ENCODE data around the gene PSME3IP1. TPM values are rescaled to one million over a fixed set of nuclear protein-coding genes. Genes with fewer than 3 reads are reported as not detected.
"Not testable (repeated sequence)": the region's sequence is repeated elsewhere in the genome, so short reads cannot be mapped to it uniquely, and the experiment has no call there.

PSME3IP1 gene
- total RNA-seq, 1 donor from 2014 or later = 102 TPM

DNA sequence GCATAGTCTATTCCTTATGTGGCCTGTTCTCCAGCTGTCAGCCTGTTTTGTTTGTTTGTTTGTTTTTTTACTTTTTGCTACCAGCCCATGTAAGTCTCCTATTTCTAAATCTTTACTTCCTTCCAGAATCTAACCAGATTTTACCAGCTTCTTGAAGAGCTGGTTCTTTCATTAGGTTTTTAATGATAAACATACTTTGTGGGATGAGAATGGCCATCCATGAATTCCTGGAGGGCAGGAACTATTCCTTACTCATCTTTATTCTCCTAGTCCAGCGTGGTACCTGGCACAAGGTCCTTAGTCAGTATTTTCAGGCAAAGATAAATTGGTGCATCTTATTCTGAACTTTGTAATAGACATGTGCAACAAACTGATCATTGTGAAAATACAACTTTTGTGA lies 17.6 kb upstream of the PSME3IP1 start:
- Mint-ChIP-seq H3K36me3 (ENCODE audit: low read depth) (peaks cover 28% of the 10 kb centered on the region), H3K4me3 (no peak overlapping the region), H3K27me3 (ENCODE audit: low read depth) (no peaks in the 10 kb centered on the region), H3K9me3 (peaks cover 3% of the 10 kb centered on the region), H3K4me1 (peaks cover 4% of the 10 kb centered on the region), H3K27ac (ENCODE audit: unreplicated experiment) (no peak overlapping the region)
- TF ChIP-seq, protein P1, sequence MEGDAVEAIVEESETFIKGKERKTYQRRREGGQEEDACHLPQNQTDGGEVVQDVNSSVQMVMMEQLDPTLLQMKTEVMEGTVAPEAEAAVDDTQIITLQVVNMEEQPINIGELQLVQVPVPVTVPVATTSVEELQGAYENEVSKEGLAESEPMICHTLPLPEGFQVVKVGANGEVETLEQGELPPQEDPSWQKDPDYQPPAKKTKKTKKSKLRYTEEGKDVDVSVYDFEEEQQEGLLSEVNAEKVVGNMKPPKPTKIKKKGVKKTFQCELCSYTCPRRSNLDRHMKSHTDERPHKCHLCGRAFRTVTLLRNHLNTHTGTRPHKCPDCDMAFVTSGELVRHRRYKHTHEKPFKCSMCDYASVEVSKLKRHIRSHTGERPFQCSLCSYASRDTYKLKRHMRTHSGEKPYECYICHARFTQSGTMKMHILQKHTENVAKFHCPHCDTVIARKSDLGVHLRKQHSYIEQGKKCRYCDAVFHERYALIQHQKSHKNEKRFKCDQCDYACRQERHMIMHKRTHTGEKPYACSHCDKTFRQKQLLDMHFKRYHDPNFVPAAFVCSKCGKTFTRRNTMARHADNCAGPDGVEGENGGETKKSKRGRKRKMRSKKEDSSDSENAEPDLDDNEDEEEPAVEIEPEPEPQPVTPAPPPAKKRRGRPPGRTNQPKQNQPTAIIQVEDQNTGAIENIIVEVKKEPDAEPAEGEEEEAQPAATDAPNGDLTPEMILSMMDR (conservative IDR thresholded peaks at IDR 0.05) = no peak
- no peak for DNase-seq (ENCODE audit: low read depth, low spot score)

DNA sequence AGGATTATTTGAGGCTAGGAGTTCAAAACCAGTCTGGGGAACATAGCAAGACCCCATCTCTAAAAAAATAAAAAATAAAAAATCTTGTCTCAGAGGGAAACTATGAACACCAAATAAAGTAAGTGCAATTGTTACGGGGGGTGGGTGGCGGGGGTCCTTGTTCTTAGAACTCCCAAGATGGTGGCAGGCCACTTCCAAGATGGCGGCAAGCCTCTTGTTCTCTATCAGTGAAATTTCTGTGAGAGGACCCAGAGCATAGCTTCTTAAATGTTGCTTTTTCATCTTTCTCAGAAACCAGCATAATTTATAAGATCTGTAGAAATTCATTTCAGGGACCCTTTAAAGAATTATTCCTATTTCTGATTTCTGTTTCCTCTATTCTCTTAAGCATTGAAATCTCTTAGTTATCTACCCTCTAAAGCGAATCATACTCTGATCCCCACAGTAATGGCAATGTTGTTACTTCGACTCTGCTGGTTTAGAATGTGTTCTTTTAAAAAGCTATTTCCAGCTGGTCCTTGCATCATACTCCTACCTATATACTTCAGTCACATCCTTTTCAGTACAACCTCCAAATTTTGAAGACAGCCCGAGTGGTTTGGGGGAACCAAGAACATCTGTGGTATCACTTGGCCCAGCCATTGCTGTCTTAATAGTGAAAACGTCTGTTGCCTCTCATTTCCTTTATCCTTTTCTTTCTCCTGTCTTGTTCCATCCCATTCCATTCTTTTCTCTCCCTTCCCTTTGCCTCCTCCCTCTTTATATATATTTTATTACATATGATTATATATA lies 16.5 kb upstream of the PSME3IP1 start:
- H3K9me3 Mint-ChIP-seq = peaks cover 3% of the 10 kb centered on the region
- TF ChIP-seq, protein P1 (conservative IDR thresholded peaks at IDR 0.05) = no peak
- peaks cover 4% of the 10 kb centered on the region for H3K4me1 Mint-ChIP-seq
- H3K27me3 Mint-ChIP-seq (ENCODE audit: low read depth) = no peaks in the 10 kb centered on the region
- no peak overlapping the region for H3K4me3 Mint-ChIP-seq
- peaks cover 26% of the 10 kb centered on the region for H3K36me3 Mint-ChIP-seq (ENCODE audit: low read depth)
- H3K27ac Mint-ChIP-seq (ENCODE audit: unreplicated experiment) = no peak overlapping the region
- DNase-seq (ENCODE audit: low read depth, low spot score) = no peak

DNA sequence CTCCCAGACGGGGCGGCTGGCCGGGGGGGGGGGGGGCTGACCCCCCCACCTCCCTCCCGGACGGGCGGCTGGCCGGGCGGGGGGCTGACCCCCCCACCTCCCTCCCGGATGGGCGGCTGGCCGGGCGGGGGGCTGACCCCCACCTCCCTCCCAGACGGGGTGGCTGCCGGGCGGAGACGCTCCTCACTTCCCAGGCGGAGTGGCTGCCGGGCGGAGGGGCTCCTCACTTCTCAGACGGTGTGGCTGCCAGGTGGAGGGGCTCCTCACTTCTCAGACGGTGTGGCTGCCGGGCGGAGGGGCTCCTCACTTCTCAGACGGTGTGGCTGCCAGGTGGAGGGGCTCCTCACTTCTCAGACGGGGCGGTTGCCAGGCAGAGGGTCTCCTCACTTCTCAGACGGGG lies 15.1 kb upstream of the PSME3IP1 start:
- H3K27me3 Mint-ChIP-seq (ENCODE audit: low read depth) = not testable (repeated sequence)
- H3K36me3 Mint-ChIP-seq (ENCODE audit: low read depth) = peaks cover 26% of the 10 kb centered on the region

DNA sequence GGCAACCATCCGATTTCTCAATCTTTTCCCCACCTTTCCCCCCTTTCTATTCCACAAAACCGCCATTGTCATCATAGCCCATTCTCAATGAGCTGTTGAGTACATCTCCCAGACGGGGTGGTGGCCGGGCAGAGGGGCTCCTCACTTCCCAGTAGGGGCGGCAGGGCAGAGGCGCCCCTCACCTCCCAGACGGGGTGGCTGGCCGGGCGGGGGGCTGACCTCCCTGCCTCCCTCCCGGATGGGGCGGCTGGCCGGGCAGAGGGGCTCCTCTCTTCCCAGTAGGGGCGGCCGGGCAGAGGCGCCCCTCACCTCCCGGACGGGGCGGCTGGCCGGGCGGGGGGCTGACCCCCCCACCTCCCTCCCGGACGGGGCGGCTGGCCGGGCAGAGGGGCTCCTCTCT lies 14.5 kb upstream of the PSME3IP1 start:
- not testable (repeated sequence) for H3K27ac Mint-ChIP-seq (ENCODE audit: unreplicated experiment)

More for the DNA sequence above, 15.1 kb upstream of the PSME3IP1 start:
- not testable (repeated sequence) for DNase-seq (ENCODE audit: low read depth, low spot score); H3K27ac Mint-ChIP-seq (ENCODE audit: unreplicated experiment); H3K9me3 Mint-ChIP-seq; H3K4me3 Mint-ChIP-seq
- H3K4me1 Mint-ChIP-seq = peaks cover 18% of the 10 kb centered on the region

DNA sequence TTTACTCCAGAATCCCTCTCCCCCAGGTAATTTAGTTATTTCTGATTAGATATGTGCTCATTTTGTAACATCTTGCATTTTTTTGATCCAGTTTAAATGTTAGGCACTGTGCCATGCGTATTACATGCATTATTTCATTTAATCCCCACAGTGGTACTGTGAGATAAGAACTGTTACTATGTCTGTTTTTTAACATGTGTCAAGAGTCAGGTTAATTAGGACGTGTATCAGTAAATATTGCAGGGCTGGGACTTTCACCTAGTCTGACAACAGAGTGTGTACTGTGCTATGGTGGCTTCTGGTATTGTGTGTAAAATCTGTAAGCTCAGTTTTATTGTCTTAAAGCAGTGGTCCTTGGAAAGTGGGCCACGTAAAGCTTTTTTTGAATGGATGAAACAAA lies 10.9 kb upstream of the PSME3IP1 start:
- peaks cover 3% of the 10 kb centered on the region for H3K9me3 Mint-ChIP-seq
- H3K27me3 Mint-ChIP-seq (ENCODE audit: low read depth) = no peaks in the 10 kb centered on the region
- no peak overlapping the region for H3K4me3 Mint-ChIP-seq
- peaks cover 12% of the 10 kb centered on the region for H3K36me3 Mint-ChIP-seq (ENCODE audit: low read depth)
- H3K27ac Mint-ChIP-seq (ENCODE audit: unreplicated experiment) = no peak overlapping the region
- H3K4me1 Mint-ChIP-seq = peaks cover 23% of the 10 kb centered on the region
- TF ChIP-seq, protein P1 (conservative IDR thresholded peaks at IDR 0.05) = no peak
- DNase-seq (ENCODE audit: low read depth, low spot score) = no peak

More for the DNA sequence above, 14.5 kb upstream of the PSME3IP1 start:
- Mint-ChIP-seq H3K4me1 (peaks cover 18% of the 10 kb centered on the region), H3K36me3 (ENCODE audit: low read depth) (peaks cover 21% of the 10 kb centered on the region)
- not testable (repeated sequence) for H3K4me3 Mint-ChIP-seq; H3K9me3 Mint-ChIP-seq; DNase-seq (ENCODE audit: low read depth, low spot score); H3K27me3 Mint-ChIP-seq (ENCODE audit: low read depth)

DNA sequence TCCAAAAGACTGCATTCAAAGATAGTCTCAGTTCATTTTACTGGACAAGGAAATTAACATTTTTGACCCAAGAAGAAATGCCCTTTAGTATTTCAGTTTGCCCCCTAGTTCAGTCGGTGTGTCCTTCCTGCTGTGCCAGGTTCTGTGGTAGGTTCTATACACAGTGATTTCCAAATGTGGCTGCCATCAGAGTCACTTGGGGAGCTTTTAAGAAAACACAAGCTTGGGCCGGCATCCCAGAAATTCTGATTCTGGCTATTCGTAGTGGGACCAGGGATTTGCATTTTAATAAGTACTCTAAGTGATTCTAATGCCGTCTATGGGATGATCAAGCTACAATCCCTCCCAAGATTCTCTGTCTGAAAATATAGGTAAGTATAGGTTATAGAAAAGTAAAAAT lies 10.4 kb upstream of the PSME3IP1 start:
- Mint-ChIP-seq H3K27me3 (ENCODE audit: low read depth) (no peaks in the 10 kb centered on the region), H3K36me3 (ENCODE audit: low read depth) (peaks cover 12% of the 10 kb centered on the region), H3K4me1 (peaks cover 23% of the 10 kb centered on the region), H3K27ac (ENCODE audit: unreplicated experiment) (no peak overlapping the region), H3K9me3 (peaks cover 3% of the 10 kb centered on the region), H3K4me3 (no peak overlapping the region)
- DNase-seq (ENCODE audit: low read depth, low spot score) = no peak
- TF ChIP-seq, protein P1 (conservative IDR thresholded peaks at IDR 0.05) = no peak

All from neural crest cell (in vitro differentiated cells).